Stimulated activated CD8-positive, alpha-beta memory T cell treated with anti-CD3 and anti-CD28 coated beads, Interleukin-7, amount 100 ng/mL, for 1 hour (primary cell): Measurements from ENCODE around the gene ERGIC2.
"Not testable (repeated sequence)": the region's sequence is repeated elsewhere in the genome, so short reads cannot be mapped to it uniquely, and the experiment has no call there.

Source experiments
- DNase-seq, 2 donors: peaks; one replicate each; pipeline ENCODE4 v3.0.0-alpha.2; 2020; ENCODE audit warnings: low read depth in 2 of 2

Gene ERGIC2

GRCh38 chr12:29304388-29304787 is 76.6 kb downstream of the ERGIC2 start:
- no peak for DNase-seq

- no peak for DNase-seq
Observed at GRCh38 chr12:29301114-29301513, 79.9 kb downstream of the ERGIC2 start.

GRCh38 chr12:29299633-29300032 is 81.3 kb downstream of the ERGIC2 start:
- DNase-seq: no peak

- no peak for DNase-seq
Observed at GRCh38 chr12:29291226-29291625, 89.7 kb downstream of the ERGIC2 start.

GRCh38 chr12:29290475-29290874 is 90.5 kb downstream of the ERGIC2 start:
- DNase-seq: not testable (repeated sequence)

- no peak for DNase-seq
Observed at GRCh38 chr12:29288031-29288430, 92.9 kb downstream of the ERGIC2 start.

GRCh38 chr12:29287622-29288021 is 93.3 kb downstream of the ERGIC2 start:
- DNase-seq: no peak
